ENCODE results near the gene AP1B1.

AP1B1 gene

DNA sequence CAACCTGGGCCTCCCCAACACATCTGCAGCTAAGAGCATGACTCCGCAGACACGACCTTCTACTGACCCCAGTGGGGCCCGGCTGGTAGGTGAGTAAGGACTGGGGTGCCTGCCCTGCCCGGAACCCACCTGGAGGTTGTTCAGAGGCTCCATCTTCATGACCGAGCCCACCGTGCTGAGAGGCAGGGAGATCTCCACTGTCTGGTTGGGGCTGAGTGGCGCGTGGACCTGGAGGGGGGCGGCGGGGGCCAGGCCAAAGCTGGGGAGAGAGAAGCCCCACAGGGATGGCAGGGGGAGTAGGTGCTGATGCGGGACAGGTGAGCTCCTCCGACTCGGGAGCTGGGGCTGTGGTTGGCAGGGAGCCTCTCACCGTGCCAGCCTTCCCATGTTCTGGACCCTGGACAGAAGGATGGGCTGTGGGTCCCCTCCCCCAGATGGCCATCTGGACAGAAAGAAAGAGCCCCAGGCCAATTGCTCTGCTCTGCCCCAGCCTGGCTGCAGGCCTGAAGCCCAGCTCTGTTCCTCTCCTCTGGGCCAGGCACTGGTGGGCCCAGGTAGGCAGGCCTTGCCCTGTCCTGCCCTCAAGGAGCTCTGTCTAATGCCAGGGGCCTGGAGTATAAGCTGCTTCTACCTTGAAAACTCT is 56.6 kb downstream of the AP1B1 start:
- no peak for DNase-seq (ENCODE audit: low read depth)

DNA sequence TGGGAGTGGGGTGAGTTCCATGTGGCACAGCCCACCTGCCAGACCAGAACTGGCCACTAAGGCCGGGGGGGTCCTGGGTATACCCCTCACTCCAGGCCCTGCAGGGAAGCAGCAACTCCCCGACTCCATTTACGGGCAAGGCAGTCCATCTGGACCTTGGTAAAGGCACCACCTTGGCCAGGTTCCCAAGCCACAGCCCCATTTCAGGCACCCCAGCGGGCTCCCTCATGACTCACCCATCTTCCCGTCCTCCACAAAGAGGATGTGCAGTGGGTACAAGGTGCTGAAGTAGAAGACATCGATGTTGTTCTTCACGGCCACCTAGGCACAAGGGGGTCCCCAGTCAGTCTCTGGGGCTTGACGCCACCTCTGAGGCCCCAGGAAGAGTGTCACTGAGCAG is 57.2 kb downstream of the AP1B1 start:
- DNase-seq (ENCODE audit: low read depth) = peak; percentile 35

DNA sequence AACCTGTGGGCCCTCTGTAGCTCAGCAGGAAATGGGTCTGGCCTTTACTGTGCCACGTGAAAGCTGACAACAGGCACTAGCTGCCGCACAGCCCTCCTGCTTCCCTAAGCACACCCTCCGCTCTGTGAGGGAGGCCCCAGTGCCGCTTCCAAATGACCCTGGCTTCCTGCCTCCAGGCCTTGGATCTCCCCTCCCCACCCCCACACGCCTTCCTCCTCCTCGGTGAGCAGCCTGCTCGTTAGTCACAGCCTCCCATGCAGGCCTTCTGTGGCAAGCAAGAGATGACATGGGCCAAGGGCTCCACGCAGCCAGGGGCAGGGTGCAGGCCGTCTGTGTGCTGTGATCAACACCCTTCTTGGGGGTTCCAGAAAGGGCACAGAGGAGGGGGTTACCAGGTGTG is 57.6 kb downstream of the AP1B1 start:
- DNase-seq (ENCODE audit: low read depth) = peak; percentile 74

DNA sequence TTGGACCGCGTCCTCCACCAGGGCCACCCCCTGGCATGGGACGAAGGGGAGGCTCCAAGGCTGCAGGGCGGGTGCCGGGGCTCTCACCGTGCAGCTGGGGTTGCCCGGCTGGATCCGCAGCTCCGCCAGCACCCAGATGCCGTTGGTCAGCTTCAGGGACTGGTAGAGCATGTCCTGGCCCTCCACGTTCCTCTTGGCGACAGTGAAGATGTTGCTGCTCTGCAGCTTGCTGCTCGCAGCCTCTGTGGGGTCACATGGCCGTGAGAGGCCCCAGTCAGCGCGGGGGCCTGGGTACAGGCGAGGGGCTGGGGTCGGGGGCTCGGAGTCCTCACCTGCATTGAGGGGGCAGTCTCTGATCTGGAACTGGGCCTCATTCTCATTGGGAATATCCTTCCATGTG is 58.1 kb downstream of the AP1B1 start:
- no peak for DNase-seq (ENCODE audit: low read depth)

DNA sequence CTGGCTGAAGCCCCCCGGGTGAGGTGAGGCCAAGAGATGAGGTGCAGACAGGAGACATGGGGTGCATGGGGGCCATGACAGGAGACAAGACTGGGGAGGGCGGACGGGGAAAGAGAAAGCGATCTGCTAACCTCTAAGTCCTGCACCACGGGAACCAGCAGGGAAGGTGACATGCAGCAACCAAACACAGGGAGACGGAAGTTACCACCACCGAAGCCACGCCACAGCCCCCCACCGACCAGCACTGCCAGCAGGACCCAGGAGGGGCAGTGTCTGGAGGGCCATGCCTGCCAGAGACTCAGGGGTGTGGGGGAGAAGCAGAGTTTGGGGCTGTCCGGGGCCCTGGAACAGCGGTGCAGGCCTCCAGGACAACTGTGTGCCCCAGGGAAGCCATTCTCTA is 58.8 kb downstream of the AP1B1 start:
- no peak for DNase-seq (ENCODE audit: low read depth)

DNA sequence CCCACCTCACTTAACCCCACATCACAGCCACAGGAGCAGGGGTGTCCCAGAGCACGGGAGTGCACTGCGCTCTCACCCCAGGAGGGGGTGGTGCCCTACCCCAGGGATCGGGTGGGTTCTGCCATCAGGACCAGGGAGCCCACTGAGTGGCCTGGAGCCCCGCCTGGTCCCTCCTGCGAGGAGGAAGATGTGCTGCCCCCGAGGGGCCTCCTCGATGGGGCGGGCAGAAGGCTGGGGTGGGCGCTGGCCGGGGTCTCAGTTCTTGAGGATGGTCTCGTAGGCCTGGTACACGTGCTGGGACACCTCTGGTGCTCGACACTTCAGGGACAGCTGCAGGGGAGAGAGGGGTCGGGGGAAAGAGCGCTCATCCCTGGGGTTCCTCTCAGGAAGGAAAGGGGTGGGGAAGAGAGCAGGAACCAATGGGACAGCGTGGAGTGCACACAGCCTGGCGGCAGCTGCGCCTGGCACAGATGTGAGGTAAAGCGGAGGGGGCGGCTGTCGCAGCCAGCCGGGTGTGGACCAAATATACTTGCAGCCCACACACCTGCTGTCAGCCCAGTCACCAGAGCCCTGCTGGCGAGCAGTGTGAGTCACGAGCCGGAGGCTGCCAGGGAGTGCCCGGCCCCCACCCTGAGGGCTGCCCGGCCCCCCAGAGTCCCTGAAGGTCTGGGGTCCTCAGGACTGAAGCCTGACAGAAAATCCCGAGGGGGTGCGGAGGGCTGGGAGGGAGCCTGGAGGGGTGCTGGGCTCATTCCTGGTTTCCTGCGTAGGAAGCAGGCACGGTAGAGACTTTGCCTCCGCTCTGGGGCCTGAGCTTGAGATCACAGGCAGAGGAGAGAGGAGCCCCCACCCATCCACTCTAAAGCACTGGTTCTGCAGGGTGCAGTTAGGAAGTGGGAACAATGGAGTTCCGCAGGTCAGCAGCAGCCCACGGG is 59.5 kb downstream of the AP1B1 start:
- DNase-seq (ENCODE audit: low read depth) = no peak

DNA sequence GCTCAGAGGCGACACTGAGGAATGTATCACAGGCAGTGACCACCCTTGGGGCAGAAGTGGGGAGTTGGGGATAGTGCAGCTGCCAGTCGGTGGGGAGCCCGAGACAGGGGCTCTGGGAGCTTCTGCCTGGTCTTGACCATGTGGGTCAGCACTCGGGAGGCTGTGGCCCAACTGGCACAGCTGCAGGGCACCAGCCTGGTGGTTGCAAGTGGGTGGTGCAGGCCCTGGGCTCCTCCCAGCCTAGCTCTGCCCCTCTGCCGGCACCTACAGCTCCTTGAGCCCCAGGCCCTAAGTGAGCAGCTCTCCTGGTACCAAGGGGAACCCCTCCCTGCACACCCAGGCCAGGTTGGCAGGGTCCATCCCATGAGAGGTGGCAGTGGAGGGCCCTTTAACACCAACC is 60.3 kb downstream of the AP1B1 start:
- no peak for DNase-seq (ENCODE audit: low read depth)

DNA sequence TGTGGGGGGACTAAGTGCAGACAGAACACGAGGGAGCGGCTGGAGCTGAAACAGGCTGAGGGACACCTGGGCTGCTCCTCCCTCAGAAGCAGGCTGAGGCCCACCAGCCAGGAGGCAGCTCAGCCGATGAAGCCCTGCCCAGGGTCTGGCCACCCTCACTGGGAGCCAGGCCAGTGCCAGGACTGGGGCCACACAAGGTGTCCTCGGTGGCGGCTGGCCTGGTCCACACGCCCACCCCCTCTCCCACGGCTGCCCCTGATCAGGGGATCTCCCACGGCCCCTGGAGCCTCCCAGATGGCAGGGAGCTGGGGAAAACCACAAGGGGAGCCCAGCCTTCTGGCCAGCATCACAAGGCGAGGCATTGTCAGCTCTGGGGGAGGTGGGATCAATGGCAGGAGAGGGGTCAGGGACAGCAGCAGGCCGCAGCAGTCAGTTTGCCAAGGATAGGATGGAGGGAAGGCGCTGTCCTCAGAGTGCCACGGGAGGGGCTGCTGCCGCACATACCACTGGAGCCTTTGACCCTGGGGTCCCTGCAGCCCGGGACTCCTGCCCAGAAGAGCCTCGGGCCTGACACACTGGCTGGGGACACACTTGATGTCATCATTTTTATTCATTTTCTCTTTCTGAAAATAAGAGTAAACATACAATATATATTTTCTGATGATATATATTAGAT is 61.1 kb downstream of the AP1B1 start:
- DNase-seq (ENCODE audit: low read depth) = no peak

DNA sequence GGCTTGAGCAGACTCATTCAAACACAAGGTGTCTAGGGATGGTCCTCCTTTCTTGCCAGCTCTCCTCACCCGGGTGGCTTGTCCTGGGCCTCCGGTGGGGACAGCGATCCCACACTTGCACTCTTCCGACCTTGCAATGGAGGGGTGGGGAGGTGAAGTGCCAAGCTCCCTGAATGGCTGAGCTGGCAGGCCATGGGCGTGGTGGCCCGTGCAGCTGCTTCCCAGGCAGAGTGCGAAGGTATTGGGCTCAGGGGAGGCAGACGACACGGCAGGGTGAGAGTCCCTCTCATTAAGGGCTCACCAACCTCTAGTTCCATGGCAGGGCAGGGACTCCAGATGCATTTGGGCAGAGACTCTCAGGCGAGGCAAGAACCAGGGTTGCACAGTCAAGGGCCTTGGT is 61.9 kb downstream of the AP1B1 start:
- no peak for DNase-seq (ENCODE audit: low read depth)

DNA sequence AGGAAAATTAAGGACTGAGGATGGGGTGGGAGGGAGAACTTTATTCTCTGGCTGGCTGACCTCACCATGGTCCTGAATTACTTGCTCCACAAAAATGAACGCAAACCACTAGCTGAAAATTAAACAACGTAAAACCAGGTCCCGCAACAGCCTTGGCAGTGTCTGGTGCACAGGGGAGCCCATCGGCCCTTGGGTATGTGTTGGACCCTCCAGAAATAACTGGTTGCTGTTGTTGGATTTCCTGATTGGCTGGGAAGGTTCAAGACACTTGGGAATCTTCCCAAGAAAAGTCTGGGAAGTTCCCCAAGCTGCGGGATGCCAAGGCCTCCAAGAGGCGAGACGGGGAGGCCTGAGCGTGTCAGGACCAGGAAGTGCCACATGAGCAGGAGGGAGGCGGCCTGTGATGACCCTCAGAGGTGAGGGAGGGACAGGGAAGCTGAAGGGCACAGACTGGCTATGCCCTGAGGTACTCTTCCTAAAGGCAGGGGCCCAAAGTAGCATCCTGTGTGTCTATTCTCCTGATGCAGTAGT is 62.5 kb downstream of the AP1B1 start:
- no peak for DNase-seq (ENCODE audit: low read depth)

DNA sequence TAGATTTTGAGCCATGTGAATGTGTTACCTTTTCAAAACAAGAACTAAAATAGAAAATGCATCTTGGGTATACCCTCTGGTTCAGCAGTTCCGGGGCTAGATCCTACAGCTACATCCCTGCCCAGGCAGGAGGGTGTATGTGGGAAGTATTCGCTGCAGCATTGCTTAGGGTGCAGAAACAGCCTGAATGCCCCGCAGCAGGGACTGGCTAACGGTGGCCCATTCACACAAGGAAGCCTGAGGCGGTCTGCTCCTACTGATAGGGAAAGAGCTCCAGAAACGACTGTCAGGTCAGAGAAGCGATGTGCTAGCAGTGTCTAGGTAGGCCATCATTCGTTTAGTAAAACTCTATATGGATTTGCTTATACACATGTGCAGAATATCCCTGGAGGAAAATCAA is 63.0 kb downstream of the AP1B1 start:
- DNase-seq (ENCODE audit: low read depth) = no peak

DNA sequence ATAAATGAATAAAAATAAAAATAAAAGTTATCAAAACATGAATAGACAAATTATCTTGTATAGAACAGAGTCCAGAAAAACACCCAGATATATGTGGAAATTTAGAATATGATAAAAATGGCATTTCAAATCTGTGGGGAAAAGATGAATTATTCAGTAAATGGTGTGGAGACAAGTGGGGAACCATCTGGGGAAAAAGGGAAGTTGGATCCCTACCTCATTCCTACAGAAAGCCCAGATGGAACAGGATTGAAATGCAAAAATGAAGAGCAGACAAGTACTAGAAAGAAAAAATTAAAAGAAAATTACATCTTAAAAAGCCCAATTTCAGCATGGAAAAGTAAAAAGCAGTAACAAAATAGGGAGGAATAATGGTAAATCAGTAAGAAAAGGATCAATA is 64.7 kb downstream of the AP1B1 start:
- DNase-seq (ENCODE audit: low read depth) = no peak

DNA sequence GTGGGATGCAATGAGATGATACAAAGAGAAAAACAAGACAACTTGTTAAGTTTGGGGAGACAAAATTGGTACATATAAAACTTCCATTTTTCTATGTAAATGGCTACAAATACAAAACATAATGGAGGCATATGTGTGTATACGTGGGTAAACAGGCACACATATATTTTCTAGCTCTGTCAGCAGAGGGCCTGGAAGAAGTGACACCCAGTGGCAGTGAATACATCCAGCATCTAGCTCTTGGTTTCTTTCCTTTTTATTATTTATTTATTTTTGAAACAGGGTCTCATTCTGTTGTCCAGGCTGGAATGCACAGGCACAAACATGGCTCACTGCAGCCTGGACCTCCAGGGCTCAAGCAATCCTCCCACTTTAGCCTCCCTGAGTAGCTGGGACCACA is 67.8 kb downstream of the AP1B1 start:
- no peak for DNase-seq (ENCODE audit: low read depth)

DNA sequence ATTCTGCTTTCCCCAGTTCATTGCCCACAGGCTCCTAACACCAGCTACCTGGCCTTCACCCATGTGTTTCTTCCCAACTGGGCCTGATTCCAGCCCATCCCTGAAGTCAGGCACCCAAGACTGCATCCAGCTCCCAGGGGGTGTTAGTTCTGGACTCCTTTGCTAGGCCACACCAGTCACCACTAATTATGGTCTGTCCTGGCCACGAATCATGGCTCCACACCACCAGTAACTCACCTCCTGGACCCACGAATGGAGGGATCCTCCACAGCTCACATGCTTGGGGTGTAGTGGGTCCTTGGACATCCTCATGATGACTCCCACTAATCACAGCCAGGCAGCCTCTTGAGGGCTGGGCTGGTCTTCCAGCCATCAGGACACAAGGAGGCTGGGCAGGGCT is 69.3 kb downstream of the AP1B1 start:
- DNase-seq (ENCODE audit: low read depth) = no peak

DNA sequence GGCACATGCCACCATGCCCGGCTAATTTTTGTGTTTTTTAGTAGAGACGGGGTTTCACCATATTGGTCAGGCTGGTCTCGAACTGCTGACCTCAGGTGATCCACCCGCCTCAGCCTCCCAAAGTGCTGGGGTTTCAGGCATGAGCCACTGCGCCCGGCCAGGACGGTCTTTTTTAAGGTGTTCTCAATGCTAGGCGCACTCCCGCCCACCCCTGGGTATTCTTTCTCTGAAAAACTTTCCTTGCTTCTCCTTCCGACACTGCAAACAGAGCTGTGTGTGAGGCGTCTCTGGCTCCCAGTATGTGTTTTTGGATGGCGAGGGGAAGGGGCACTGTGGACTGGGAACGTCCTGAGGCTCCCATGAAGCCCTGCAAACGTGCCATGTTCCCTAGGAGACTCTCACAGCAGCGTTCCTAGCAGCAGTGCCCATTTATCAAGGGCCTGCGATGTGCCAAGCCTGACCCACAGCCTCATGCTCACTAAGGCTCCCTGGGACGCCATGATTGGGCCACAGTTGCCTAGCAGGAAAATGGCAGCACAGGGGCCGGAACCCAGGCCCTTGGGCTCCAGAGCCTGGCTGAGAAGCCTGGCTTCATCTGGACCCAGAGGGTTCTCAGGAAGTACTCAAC is 70.4 kb downstream of the AP1B1 start:
- DNase-seq (ENCODE audit: low read depth) = no peak

DNA sequence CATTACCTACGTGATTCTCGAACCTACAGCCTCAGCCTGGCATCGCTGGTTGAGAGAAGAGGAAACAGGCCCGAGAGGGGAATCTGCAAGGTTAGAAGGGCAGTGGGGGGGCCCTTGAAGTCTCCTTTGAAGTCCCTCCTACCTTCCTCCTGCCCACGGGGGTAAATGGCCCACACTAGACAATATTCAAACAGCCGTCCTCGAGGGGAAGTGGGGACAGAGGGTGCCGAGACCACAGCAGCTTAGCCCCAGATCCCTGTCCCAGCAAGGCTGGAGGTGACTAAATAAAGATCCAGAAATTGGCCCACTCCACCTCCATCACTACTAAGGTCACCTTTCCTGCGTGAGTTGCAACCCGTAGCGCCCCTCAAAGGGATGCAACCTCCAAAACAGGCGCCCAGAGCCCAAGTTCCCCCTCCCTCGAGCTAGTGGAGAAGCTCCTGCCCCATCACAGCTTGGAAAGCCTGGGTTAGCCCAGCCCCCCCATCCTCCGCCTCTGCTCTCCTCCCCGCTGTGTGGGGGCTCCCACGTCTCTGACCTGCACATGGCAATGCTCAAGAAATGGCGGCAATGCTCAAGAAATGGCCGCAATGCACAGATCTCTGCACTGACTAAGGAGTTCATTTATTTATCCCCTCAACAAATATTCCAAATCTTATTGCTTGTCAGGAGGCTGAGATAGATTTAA is 72.1 kb downstream of the AP1B1 start:
- no peak for DNase-seq (ENCODE audit: low read depth)

DNA sequence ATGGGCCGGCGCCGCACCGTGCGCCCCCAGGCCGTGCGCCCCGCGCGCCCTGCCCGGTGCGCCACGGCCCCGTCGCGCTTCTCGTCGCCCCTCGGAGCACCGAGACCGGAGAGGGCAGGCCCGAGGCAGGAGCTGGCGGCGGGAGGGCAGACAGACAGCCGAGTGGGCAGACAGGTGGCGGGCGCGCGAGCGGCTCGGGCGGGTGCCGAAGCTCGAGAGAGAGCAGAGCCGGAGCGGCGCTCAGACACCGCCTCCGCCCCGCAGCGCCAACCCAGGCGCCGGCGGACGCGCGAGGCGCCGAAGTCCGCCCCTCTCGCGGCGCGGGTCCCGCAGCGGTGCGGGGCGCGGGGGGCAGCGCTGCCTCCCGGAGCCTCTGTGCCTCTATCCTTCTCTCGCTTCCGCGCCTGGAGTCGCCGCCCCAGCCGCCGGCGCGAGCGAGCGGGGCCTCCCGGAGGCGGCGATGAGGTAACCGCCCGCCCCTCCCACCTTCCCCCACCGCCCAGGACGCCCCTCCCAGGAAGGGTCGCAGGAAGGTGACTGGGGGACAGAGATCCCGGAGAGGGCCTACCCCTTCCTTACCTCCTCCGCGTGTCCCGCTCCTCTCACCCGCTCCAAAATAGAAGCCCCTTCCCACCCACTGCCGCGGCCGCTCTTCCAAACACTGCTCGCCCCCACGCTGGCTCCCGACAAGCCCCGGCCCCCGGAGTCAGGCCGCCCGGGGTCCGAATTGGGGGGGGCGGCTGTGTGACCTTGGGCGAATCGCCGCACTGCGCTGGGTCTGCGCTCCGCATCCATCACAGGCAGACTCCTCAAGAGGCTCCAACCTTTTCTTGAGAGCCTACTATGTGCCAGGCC is 72.9 kb downstream of the AP1B1 start, which contains the start of gene RASL10A:
Gene RASL10A (minus strand): TSS at position 412 of the 855 bp plus-strand sequence. CDS start 451 bp downstream, outside the sequence.
- DNase-seq (ENCODE audit: low read depth) = no peak

DNA sequence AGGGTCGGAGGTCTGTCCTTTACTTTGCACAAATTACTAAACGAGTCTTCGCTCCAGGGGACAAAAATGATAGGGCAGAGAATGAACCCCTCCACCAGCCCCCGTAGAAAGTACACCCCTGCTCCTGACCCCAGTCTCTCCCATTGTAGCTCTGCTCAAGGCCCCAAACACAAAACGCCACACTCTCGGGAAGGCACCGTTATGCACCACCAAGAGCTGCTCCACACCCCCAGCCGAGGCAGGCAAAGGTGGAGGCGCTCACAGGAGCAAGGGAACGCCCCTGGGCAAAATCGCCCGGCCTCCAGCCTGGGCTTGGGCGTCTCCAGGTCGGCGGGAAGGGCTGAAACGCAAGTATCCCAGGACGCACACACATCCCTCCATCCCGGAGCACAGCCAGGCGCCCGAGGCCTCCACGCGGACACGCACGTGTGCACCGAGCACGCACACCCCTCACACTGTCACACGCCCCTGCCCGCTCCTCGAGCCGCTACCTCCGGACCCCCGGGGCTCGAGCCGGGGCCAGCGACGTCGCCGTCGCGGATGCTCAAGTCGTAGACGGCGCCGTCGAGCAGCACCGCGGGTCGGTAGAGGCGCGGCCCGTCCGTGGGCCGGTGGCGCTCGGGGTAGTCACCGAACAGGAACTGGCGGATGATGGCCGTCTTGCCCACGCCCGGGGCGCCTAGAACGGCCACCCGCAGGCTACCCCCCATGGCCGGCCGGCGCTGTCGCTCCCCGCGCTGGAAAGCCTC is 73.7 kb downstream of the AP1B1 start:
- no peak for DNase-seq (ENCODE audit: low read depth)

DNA sequence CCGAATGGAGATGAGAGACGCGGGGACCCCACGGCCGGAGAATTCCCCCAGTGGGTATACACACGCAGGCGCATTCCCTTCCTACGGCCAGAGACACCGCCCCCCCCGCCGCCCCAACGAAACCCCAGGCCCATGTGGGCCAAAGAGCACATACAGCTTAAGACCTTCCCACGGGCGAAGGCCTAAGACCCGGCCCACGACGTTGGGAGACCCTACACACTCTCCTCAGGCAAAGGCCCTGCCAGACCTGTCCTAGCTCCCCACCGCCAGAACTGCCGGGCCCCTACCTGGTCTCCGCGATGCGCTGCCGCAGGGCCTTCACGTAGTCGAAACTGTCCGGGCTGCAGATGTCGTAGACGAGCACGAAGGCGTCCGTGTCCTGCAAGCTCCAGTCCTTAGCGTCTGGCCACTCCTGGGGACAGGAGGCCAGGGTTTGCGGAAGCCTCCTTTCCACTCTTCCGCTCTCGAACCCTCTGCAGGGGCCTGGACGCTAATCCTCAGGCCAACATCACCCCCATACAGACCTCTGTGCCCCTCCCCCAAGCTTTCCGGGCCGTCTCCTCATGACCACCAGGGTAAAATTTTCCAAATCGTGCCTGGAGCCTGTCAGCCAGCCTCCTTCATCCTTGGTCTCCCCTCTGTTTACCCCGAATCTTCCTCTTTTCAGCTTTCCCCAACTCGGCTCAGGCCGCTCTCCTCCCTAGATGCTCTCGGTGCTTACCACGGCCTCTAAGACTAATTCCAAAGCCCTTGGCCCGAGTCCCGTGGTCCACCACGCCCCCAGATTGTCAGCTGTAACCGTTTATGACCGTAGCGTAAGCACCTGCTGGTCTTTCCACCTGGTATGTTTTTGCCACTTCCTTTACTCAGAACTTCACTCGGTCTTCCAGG is 74.5 kb downstream of the AP1B1 start:
- DNase-seq (ENCODE audit: low read depth) = no peak
